HPDE6-E6E7 (cell line): Measurements from ENCODE around the gene APBB1.

ENCODE experiments used
- DNase-seq: peaks from one replicate; pipeline ENCODE4 v3.0.0; 2011; ENCODE audit warnings: missing footprints; ENCODE audit errors: extremely low spot score

APBB1 gene

DNA sequence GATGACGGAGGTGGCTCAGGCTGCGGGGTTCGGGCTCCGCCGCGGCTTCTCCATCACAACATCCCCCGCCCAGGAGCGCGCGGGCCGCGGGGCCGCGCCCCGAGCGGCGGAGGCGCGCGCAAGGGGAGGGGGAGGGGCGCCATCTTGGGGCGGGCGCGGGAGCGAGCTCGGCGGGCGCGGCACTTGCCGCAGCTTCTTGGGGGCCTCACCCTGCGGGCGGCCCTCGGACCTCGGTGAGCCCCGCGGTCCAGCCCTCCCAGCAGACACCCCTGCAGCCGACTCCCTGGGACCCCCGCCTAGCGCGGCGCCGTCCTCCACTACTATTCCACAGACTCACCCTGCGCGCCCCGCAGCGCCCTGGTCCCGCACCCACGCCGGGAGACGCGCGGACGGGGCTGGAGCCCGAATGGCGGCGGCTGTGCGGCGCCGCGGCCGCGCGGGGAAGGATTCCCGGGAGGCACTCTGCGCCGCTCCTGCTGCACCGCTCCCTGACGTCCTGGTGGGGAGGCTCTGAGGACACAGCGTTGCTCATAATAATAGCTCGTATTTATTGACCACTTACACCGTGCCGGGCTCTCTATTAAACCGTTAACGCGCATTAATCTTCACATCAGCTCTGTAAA, at the start of gene APBB1:
Gene APBB1 (minus strand): TSS at position 86 of the 623 bp plus-strand sequence. CDS start 7,747 bp downstream, outside the sequence.
- no peak for DNase-seq

DNA sequence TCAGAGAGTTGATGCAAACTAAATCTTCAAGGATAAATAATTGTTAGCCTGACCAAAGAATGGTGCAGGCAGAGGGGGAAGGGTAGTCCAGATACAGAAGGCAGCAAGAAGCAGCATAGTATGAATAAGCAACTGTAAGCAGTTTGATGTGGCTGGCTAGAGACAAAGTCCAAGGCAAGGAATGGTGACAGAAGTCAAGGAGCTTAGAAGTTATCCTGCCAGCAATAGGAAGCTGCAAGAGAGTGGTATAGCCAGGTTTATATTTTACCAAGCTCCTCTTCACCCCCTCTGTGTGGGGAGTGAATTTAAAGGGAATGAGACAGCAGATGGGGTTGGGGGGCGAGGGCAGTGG, 40.2 kb upstream of the APBB1 start:
- DNase-seq: no peak

DNA sequence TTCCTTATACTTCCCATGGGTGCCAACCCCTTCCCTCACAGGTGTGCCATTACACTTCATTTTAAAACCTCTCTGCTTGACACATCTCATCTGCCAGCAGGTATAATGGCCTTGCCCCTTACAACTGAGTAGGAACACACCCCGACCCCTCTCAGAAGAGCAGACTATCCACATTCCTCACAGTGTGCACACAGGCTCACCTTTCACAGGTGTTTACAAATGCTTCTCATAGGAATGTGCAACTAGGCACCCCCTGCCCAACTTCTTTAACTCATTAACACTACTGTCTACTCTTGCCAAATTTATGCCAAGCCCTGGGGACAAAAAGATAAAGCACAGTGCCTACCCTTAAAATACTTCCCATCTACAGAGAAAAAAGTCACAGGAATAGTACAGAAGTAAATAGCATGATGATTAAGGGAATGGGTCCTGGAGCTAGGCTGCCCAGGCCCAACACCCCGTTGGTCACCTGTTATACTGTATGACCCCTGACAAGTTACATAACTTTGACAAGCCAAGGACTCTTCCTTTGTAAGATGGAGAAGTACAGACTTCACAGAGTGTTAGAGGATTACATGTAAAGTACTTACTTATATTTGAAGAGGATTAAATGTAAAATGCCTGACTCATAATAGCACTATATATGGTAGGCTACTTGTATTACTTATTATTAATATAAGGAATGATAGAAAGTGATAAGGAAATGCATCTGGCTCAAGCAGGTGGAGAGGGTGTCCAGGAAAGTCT, 39.6 kb upstream of the APBB1 start:
- no peak for DNase-seq

DNA sequence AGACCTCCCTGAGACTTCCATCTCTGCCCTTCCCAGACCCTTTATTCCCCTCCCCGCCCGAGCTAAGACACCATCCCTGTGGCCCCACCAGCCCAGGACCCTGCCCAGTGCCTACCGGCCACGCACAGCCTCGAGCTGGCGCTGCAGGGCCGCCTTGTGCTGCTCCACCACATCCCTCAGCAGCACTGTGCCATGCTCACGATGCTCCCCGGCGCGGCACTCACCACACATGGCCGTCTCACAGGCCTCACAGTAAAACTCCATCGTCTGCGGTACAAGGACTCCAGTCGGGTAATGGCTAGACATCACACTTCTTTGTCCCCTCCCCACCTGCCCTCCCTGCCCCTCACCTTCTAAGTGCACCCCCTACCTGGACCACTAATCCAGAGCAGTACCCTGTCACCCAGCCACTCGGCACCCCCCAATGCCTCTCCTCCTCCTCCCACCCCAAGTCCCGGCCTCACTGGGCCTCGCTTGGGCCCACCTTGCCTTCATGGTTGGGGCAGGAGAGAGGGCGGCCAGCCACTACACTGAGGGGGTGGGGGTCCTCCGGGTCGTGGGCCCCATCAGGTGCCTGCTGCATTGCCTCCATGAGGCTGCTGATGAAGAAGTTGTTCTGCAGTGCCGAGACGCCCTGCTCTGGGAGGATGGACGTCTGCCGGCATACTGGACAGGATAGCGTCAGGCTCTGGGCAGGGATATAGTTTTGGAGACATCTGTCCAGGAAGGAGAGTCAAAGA, 38.9 kb upstream of the APBB1 start:
- DNase-seq: no peak

DNA sequence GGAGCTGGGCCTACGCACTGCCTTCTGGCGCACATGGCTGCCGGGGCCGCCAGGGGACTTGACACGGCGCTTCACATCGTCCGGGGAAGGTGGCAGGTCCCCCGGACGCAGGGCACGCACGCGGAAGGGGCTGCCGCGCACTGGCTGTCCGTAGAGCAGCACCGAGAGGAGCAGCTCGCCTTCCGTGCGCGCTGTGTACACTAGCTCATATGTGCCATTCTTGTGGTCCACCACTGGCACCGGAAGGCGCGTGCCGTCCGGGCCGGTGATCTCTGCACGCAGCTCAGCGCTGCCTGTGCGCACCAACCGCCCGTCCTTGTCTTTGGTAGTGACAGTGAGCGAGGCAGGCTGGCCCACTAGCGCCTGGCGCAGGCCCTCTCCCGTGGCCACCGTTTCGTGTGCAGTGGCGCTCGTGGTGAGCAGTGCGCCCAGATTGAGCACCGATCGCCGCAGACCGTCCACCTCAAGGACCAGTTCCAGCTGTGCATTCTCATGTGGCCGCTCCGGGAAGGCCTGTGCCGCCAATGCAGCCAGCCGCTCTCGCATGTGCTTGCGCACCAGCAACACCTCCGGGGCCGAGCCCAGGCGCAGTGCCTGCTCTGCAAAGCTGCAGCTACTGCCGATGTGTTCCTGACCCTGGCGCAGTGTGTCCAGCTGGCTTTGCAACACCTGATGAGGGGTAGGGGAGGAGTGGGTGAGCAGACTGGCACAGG, 37.6 kb upstream of the APBB1 start:
- no peak for DNase-seq

DNA sequence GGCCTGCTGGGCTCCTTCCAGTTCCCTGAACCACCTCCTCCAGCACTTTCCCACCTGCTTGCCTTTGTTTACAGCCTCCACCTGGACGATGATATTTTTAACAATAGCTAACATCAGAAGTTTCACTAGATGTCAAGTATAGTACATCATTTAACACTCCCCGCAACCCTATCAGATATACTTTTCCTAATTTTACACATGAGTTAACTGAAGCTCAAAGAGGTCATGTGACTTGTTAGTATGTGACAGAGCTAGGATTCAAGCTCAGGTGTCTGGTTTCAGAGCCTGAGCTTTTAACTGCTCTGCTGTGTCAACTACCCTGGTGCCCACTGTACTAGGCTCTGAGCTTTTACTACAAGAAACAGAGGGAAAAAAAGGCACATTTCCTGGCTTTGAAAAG, 36.2 kb upstream of the APBB1 start:
- DNase-seq: no peak

DNA sequence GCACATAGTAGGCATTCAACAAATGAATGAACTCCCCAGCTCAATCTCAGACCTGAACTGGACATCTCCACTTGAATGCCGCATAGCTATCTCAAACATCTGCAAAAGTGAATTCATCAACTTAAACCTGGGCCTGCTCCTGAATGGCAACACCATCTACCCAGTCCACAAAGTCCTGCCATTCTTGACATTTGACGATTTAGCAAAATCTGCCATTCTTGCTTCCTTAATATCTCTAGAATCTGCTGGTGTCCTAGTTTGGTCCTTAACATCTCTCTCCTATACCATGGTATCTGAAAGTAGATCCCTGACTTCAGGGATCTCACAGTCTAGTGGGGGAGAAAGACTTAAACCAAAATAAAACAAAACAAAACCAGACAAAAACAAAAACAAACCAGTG, 34.3 kb upstream of the APBB1 start:
- no peak for DNase-seq

DNA sequence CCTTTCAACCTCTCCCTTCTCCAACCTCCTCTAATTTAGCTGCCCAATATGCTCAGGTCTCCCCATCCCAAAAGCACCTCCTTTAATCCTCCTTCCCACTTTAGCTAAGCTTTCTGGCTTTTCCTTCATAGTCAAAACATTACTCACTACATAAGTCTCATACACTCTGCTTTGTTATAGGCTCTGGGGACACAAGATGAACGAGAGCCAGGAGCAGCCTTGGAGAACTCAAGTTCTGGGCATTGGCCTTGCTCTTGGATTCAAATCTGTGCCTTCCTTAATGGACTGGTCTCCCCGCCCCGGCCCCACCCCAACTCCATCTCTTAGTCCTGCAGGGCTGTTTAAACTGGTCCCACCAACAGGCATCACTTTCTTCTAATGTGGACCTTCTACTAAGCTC, 33.3 kb upstream of the APBB1 start:
- no peak for DNase-seq

DNA sequence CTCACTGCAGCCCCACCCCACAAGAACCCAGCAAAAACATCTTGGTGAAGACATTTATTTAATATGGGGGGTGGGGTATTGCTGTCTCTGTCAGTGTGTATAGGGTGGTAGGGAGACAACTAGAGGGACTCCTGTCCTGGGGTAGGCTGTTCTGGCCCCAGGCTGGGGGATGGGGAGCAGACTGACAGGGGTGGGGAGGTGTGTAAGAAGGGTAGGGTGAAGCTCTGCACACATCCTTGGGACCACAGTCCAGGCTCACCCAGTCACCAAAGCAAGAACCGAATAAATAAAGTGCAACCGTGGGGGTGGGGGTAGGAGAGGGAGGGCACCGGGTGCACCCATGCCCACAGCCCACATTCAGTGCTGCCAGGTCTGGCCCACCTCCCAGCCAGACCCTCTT, 29.7 kb upstream of the APBB1 start:
- no peak for DNase-seq

DNA sequence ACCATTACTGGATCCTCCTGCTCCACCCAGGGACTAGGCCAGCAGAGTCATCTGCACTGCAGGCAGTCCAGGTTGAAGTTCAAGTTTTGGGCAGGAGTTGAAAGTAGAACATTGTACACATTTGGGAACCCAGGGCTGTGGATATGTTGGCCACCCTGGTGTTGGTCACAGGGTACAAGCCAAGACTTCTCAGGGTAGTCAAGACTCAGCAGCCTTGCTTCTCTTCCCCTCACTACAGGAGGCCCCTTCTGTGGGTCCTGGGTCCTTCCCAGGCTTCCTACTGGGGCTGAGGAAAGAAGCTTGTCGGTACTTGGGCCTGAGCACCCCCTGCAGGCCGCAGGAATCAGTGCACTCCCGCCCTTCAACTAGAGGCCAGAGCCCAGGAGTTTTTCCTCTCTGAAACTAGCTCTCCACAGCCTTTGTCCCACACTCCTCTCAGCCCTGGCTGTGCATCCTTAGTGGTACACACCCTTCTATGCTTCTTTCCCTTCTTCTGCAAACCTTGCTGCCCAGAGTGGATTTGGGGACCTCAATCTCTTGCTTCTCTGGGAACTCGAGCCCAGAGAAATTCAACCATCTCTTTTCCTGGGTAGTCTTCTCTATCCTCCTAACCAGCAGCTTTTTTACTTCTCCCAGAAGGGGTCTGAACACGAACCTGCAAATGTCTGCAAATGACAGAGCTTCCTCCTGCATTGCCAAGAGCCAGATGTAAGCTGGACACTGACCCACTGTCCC, 24.5 kb upstream of the APBB1 start:
- DNase-seq: peak; percentile 17

DNA sequence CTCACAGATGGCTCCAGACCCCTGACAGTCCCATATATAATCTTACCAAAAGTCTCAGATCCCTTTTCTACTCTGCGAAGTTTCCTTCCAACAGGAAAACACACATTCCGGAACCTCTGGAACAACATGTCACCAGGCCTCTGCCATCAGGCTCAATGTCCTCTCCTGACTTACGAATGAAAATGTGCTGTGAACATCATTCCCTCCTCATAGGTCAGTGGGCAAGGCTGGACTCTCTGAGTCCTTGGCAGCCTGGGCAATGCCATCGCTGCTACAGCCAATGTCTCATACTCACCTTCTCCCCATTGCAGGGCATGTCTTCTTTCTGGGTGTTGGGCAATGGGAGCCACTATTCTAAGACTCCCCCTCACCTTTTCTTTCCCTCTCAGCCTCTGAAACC, 23.5 kb upstream of the APBB1 start:
- DNase-seq: no peak

DNA sequence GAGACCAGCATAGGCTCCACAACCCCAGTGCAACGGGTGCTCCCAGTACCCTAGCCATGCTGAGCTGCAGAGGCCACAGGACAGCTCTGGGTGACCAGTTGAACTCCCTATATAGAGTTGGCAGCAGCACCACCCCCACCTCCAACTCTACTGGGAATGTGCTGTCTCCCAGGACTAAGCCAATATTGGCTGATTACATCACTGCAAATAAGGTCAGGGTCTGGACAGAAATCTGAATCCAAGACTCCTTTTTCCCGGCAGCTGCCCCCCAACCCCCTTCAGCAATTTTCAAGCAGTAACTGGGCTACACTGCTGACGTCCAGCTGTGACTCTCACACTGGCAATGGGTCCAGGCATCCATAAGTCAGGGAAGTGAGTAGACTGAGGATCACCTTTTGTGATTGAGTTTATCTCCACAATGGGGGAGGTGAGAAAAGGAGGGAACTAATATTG, 22.0 kb upstream of the APBB1 start, which contains the start of gene HPX:
Gene HPX (minus strand): TSS at position 82 of the 453 bp plus-strand sequence. CDS start 24 bp downstream, at position 58.
- DNase-seq: no peak

DNA sequence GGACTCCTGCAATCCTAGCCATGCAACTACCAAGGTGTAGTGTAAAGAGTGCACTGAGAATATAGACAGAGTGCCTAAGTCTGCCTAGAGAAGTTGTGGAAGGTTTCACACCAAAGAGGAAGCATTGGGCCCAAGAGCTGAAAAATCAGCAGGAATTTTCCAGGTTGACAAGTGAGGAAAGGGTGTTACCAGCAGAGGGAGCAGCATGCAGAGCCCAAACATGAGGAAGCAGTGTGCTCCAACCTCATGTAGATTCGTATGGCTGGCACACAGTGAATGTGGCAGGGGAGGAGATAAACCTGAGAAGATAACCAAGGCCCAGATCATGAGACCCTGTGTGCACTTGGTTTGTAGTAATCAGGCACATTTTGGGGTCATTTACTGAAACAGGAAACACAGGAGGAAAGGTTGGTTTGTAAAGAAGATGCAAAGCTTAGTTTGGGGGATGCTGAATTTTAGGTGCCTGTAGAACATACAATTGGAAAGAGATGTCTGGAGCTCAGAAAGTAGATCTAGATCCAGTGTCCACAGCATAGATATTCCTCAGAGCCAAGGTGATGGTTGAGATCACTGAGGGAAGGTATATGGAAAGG, 20.2 kb upstream of the APBB1 start:
- peak; percentile 32 for DNase-seq

DNA sequence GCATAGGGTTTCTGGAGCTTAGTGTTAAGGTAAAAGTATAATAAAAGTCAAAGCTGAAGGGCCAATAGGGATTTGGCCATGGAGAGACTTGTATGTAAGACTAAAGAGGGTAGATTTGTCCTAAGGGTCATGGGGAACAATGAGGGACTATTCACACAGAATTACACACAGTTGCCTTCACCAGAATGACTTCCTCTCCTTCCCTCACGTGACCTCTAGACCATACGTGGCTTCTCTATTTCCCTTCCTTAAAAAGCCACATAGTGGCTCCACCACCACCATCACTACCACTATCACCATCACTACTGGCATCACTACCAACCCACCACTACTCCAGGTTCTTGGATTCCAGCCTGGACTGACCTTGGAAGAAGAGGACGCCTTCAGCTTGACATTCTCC, 19.1 kb upstream of the APBB1 start:
- DNase-seq: no peak

DNA sequence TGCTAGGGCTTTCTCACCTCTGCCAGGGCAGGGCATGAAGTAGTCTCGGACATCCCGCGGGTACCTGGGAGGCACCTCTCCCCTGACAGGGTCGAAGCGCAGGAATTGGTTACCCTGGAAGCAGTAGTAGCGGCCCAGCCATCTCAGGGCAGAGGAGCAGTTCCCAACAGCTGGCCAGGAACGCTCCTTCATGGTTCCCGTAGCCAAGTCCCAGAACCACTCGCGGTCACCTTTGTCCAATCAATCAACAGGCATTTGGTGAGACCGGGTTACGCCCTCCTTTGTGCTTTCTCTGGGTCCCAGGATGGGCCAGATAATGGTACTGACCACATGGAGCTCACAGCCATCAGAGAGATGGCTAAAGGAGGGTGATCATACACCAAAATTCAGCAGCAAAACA, 18.5 kb upstream of the APBB1 start:
- DNase-seq: no peak

DNA sequence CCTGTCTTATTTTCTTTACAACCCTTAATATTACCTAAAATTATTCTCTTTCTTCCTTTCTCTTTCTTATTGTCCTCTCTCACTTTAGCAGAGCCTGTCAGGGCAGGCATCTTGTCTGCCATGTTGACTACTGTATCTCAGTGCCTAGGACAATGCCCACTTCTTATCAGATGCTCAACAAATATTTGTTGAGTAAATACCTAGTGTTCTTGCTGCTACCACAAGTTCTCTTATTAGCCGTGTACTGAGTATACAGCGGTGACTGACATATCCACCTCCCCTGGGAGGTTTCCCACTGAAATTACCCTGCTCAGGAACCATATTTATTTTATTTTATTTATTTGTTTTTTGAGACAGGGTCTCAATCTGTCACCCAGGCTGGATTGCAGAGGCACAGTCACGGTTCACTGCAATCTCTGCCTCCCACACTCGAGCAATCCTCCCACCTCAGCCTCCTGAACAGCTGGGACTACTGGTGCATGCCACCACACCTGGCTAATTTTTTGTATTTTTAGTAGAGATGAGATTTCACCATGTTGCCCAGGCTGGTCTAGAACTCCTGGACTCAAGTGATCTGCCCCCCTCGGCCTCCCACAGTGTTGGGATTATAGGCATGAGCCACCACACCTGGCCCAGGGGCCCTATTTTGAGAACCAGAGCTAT, 15.2 kb upstream of the APBB1 start:
- no peak for DNase-seq

DNA sequence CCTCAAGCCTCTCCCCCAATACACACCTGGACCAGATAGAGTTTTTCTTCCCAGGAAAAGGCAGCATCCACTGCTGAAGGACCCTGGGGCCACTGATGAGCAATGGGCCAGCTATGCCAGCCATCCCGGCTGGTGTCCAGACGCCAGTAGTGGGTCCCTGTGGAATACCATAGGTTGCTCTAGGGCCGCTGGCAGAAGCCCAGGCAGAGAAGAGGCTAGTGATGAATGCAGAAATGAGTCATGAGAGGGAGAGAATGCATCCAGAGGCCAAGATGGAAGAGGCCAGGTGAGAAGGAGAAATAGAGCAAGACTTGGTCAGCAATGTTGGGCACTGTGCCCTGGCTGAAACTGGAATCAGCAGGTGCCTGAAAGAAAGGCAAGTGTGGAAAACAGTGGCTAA, 13.0 kb upstream of the APBB1 start:
- DNase-seq: peak; percentile 45

DNA sequence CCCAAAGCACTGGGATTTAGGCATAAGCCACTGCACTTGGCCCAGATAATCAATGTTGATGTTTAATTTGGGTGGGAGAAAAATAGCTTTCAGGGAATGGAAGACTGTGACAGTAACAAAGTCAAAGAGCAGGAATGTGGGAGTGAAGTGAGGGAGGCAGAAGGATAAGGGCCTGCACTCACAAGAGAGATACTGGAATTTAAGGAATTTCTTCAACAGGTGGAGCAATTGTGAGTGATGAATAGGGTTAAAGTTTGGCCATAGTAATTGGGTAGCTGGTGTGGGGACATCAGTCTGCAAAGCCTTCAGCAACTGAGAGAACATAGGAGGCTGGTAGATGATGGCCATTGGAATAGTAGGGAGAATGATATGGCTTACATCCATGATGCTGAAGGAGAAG, 8.6 kb upstream of the APBB1 start:
- DNase-seq: no peak

DNA sequence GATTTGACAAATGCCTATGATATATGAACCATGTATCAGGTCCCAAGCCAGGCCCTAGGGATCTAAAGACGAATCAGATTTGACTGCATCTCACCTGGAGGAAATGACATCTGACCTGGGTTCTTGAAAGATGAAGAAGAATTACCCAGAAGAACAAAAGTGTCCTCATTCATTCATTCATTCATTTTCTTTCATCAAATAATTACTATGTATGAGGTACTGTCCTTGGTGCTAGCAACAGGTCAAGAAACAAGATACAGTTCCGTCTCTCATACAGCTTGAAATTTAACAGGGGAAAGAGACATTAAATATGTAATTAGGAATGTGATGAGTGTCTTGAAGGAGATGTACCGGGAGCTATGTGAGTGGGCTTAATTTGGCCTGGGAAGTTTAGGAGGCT, 1.8 kb upstream of the APBB1 start:
- no peak for DNase-seq

DNA sequence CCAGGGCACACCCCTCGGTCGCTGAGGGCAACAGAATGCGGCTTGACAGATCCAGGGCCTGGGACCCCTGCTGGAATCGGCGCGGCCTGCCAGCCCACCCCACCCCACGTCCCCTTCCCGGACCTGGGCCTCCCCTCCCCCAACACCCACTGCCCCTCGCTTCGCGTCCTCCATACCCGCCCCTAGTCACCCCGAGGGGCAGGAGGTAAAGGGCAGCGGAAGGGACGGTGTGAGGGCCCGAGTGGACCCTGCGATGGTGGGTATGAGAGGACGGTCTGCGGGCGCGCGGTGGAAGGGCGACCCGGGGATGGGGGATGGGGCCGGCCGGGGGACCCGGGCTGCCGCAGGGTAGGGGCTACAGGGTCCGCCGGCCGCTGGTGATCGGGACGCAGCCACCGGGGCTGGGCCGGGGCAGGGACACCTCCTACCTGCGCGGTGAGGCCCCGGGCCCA, 311 bp downstream of the APBB1 start:
- no peak for DNase-seq
